ENCODE results near the gene TMEM250.
"Not testable (repeated sequence)": the region's sequence is repeated elsewhere in the genome, so short reads cannot be mapped to it uniquely, and the experiment has no call there.

The TMEM250 gene

GRCh38 chr9:136118320-136119060 lies at the start of gene TMEM250:
TMEM250 (minus strand) TSS chr9:136118875; CDS start chr9:136116900, 1,975 bp downstream.
- DNase-seq (ENCODE audit: low spot score): peak; percentile 98

- no peak for DNase-seq (ENCODE audit: low spot score)
Measured at GRCh38 chr9:136163248-136163850, 44.7 kb upstream of the TMEM250 start.

GRCh38 chr9:136160995-136161610 lies 42.4 kb upstream of the TMEM250 start:
- no peak for DNase-seq (ENCODE audit: low spot score)

- DNase-seq (ENCODE audit: low spot score): no peak
Measured at GRCh38 chr9:136160381-136160841, 41.7 kb upstream of the TMEM250 start.

- no peak for DNase-seq (ENCODE audit: low spot score)
Measured at GRCh38 chr9:136159851-136160250, 41.2 kb upstream of the TMEM250 start.

GRCh38 chr9:136157477-136158265 lies 39.0 kb upstream of the TMEM250 start:
- no peak for DNase-seq (ENCODE audit: low spot score)

GRCh38 chr9:136156209-136157120 lies 37.8 kb upstream of the TMEM250 start:
- no peak for DNase-seq (ENCODE audit: low spot score)

- no peak for DNase-seq (ENCODE audit: low spot score)
Measured at GRCh38 chr9:136155576-136155975, 36.9 kb upstream of the TMEM250 start.

GRCh38 chr9:136154943-136155342 lies 36.3 kb upstream of the TMEM250 start:
- no peak for DNase-seq (ENCODE audit: low spot score)

GRCh38 chr9:136153381-136154065 lies 34.8 kb upstream of the TMEM250 start:
- no peak for DNase-seq (ENCODE audit: low spot score)

GRCh38 chr9:136152931-136153330 lies 34.3 kb upstream of the TMEM250 start:
- DNase-seq (ENCODE audit: low spot score): no peak

GRCh38 chr9:136152543-136152866 lies 33.8 kb upstream of the TMEM250 start:
- no peak for DNase-seq (ENCODE audit: low spot score)

- no peak for DNase-seq (ENCODE audit: low spot score)
Measured at GRCh38 chr9:136151848-136152542, 33.3 kb upstream of the TMEM250 start.

GRCh38 chr9:136151214-136151804 lies 32.6 kb upstream of the TMEM250 start:
- no peak for DNase-seq (ENCODE audit: low spot score)

GRCh38 chr9:136150664-136151213 lies 32.1 kb upstream of the TMEM250 start:
- not testable (repeated sequence) for DNase-seq (ENCODE audit: low spot score)

- no peak for DNase-seq (ENCODE audit: low spot score)
Measured at GRCh38 chr9:136149853-136150252, 31.2 kb upstream of the TMEM250 start.

- DNase-seq (ENCODE audit: low spot score): no peak
Measured at GRCh38 chr9:136149337-136149736, 30.7 kb upstream of the TMEM250 start.

GRCh38 chr9:136148766-136149165 lies 30.1 kb upstream of the TMEM250 start:
- DNase-seq (ENCODE audit: low spot score): no peak
